ENCODE data around the gene ARHGAP8. TPM values are rescaled to one million over a fixed set of nuclear protein-coding genes. Genes with fewer than 3 reads are reported as not detected.
"Not testable (repeated sequence)": the region's sequence is repeated elsewhere in the genome, so short reads cannot be mapped to it uniquely, and the experiment has no call there.

The ARHGAP8 gene
- total RNA-seq, 2 experiments from 2014 or later = 1.1 TPM

- Mint-ChIP-seq H3K9me3 (ENCODE audit: low read depth) (peaks cover 4% of the 10 kb centered on the region), H3K36me3 (peaks cover 5% of the 10 kb centered on the region), H3K27ac (no peak overlapping the region), H3K4me1 (no peaks in the 10 kb centered on the region), H3K27me3 (no peaks in the 10 kb centered on the region), H3K4me3 (no peak overlapping the region)
- CTCF ChIA-PET = interaction anchor here (0.5 to 10.1 kb wide), 8 partner anchors 11 to 52 kb away, joined by 3 to 91 read pairs (median 6); no protein-coding TSS in a partner anchor
- ATAC-seq = no peak
- DNase-seq = no peak
Measured at GRCh38 chr22:44736581-44737405, 15.6 kb upstream of the ARHGAP8 start.

DNA sequence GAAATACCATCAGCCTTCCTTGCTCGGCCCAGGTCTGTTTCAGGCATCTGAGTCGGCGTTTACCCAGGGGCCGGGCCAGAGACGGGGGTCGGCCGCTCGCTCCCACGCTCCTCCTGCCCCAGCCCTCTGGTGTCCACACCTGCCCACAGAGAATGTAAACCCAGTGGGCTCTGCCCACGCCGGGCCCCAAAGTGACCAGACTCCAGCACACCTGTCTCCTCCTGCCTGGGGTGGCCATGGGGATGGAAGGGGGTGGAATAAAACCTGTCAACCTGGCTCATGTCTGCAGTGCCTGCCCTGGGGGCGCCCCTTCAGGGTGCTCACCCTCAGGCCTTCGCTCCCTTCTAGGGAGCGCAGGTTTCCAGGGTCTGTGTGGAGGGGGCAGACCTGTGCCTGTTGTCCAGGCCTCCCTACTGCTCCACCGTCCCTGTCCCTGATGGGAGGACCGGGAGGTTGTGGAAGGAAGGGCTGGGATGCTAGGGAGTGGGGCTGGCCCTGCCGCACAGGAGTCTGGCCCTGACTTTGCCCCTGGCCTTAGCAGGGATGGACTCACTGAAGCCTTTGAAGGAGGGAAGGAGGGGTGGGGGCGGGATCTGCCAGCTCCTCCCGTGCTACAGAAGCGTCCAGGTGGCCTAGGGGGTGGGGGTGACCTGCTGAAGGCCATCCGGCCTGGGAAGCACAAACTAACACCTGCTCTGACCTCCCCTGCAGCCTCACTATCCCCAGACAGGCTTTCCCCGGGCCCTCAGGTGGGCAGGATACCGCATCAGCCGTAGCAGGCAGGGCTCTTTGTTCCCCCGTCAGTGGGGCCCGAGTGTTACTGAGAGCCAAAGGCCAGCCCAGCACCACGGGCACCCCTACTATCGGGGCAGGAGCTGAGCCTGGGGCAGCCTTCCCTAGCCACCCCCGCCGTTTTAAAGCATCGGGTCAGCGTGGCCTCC is 14.7 kb upstream of the ARHGAP8 start:
- DNase-seq = no peak
- Mint-ChIP-seq H3K9me3 (ENCODE audit: low read depth) (peaks cover 2% of the 10 kb centered on the region), H3K36me3 (peaks cover 1% of the 10 kb centered on the region), H3K4me3 (no peak overlapping the region), H3K27ac (no peak overlapping the region), H3K4me1 (no peaks in the 10 kb centered on the region), H3K27me3 (no peaks in the 10 kb centered on the region)
- no peak for ATAC-seq
- CTCF ChIA-PET = interaction anchor here (10.1 kb wide), 1 partner anchor 39 kb away, joined by 91 read pairs; no protein-coding TSS in a partner anchor

DNA sequence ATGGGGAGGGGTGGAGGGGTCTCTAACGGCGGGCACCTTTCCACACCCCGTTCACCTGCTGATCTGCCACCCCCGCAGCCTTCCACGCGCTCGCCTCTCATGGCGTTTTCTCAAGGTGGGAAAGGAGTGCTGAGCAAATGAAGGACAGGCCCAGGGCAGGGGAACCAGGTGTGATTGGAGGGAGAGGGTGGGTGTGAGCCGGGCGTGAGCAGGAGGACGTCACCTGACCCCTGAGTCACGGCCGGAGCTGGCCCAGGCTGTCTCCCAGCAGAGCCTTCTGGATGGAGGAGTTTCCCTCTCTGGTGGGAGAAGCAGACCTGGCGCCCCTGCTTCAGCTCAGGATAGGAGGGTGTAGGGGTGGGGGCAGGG is 14.0 kb upstream of the ARHGAP8 start:
- ATAC-seq = no peak
- CTCF ChIA-PET = interaction anchor here (10.1 kb wide), 1 partner anchor 40 kb away, joined by 91 read pairs; no protein-coding TSS in a partner anchor
- H3K4me3 Mint-ChIP-seq = no peak overlapping the region

DNA sequence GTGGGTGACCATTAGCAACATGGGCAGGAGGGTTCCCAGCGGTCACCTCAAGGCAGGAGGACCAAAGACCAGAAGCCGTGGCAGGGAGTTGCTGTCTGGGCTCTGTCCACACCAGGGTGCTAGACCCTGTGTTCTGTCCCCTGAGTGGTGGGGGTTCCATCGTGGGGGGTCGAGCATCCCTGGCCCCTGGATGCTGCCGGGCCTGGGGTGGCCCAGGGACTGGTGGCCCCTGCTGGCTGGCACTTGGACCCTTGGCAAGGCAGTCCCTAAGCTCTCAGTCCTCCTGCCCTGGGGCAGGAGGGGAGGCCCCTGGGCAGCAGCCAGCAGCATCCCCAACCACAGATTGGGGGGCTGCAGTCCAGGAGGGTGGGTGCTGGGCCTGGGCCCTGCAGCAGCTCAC is 13.4 kb upstream of the ARHGAP8 start:
- Mint-ChIP-seq H3K27me3 (no peaks in the 10 kb centered on the region), H3K36me3 (no peaks in the 10 kb centered on the region), H3K4me3 (no peak overlapping the region), H3K4me1 (no peaks in the 10 kb centered on the region), H3K9me3 (ENCODE audit: low read depth) (no peaks in the 10 kb centered on the region), H3K27ac (no peak overlapping the region)
- no peak for DNase-seq
- ATAC-seq = no peak
- CTCF ChIA-PET = no interaction called here

More for the DNA sequence above, 14.0 kb upstream of the ARHGAP8 start:
- no peak for DNase-seq
- Mint-ChIP-seq H3K4me1 (no peaks in the 10 kb centered on the region), H3K27me3 (no peaks in the 10 kb centered on the region), H3K27ac (no peak overlapping the region), H3K36me3 (no peaks in the 10 kb centered on the region), H3K9me3 (ENCODE audit: low read depth) (no peaks in the 10 kb centered on the region)

DNA sequence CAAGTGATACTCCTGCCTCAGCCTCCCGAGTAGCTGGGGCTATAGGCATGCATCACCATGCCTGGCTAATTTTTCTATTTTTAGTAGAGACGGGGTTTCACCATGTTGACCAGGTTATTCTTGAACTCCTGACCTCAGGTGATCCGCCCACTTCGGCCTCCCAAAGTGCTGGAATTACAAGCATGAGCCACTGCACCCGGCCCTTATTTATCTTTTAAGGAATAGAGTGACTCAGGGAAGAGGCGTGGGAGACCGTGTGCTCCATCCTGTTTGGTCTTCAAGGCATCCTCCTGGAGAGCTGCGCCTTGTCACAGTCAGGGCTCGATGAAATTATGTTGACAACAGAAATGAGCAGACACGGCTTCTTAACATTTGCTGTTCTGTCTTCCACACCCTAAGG is 12.7 kb upstream of the ARHGAP8 start:
- not testable (repeated sequence) for ATAC-seq; H3K9me3 Mint-ChIP-seq (ENCODE audit: low read depth); DNase-seq; H3K4me1 Mint-ChIP-seq; H3K36me3 Mint-ChIP-seq; H3K27me3 Mint-ChIP-seq; H3K4me3 Mint-ChIP-seq; H3K27ac Mint-ChIP-seq
- CTCF ChIA-PET = interaction anchor here (1.3 kb wide), 1 partner anchor 42 kb away, joined by 4 read pairs; no protein-coding TSS in a partner anchor

- no peaks in the 10 kb centered on the region for H3K36me3 Mint-ChIP-seq
Measured at GRCh38 chr22:44740307-44740706, 12.1 kb upstream of the ARHGAP8 start.

GRCh38 chr22:44741929-44742328 is 10.4 kb upstream of the ARHGAP8 start:
- Mint-ChIP-seq H3K36me3 (no peaks in the 10 kb centered on the region), H3K27ac (no peak overlapping the region), H3K9me3 (ENCODE audit: low read depth) (no peaks in the 10 kb centered on the region), H3K27me3 (peaks cover 8% of the 10 kb centered on the region), H3K4me3 (no peak overlapping the region), H3K4me1 (no peaks in the 10 kb centered on the region)
- DNase-seq = no peak
- CTCF ChIA-PET = interaction anchor here (1.2 kb wide), 1 partner anchor 79 kb away, joined by 3 read pairs; no protein-coding TSS in a partner anchor
- ATAC-seq = no peak

More at GRCh38 chr22:44740307-44740706, 12.1 kb upstream of the ARHGAP8 start:
- H3K4me3 Mint-ChIP-seq = no peak overlapping the region
- ATAC-seq = no peak
- DNase-seq = no peak
- H3K4me1 Mint-ChIP-seq = no peaks in the 10 kb centered on the region
- no peak overlapping the region for H3K27ac Mint-ChIP-seq
- no peaks in the 10 kb centered on the region for H3K27me3 Mint-ChIP-seq
- no peaks in the 10 kb centered on the region for H3K9me3 Mint-ChIP-seq (ENCODE audit: low read depth)
- CTCF ChIA-PET = interaction anchor here (0.6 to 1.3 kb wide), 2 partner anchors 43 to 55 kb away, joined by 4 to 6 read pairs; no protein-coding TSS in a partner anchor

DNA sequence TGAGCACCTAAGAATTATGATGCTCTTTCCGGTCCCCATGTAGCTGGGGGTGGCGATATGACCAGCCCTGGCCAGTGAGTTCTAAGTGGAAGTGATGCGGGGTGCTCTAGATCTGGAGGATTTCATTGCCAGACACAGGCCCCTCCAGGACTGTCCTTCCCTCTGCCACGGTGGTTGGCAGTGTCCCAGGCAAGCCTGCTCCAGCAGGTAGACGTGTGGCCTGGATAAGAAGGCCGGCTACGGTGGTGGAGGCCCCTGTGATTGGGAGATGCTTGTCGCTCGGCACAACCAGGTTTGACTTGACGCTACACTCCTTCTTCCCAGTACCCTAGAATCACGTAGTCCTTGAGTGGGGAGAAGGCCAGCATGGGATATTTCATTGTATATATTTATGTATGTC is 9.1 kb upstream of the ARHGAP8 start:
- CTCF ChIA-PET = interaction anchor here (1.2 kb wide), 1 partner anchor 78 kb away, joined by 3 read pairs; no protein-coding TSS in a partner anchor
- H3K27me3 Mint-ChIP-seq = peaks cover 10% of the 10 kb centered on the region
- H3K4me3 Mint-ChIP-seq = no peak overlapping the region
- H3K27ac Mint-ChIP-seq = no peak overlapping the region
- no peak for ATAC-seq
- H3K4me1 Mint-ChIP-seq = no peaks in the 10 kb centered on the region
- H3K9me3 Mint-ChIP-seq (ENCODE audit: low read depth) = no peaks in the 10 kb centered on the region
- no peak for DNase-seq
- H3K36me3 Mint-ChIP-seq = no peaks in the 10 kb centered on the region

- Mint-ChIP-seq H3K27me3 (peaks cover 10% of the 10 kb centered on the region), H3K9me3 (ENCODE audit: low read depth) (no peaks in the 10 kb centered on the region), H3K36me3 (no peaks in the 10 kb centered on the region), H3K4me3 (no peak overlapping the region), H3K27ac (no peak overlapping the region), H3K4me1 (no peaks in the 10 kb centered on the region)
- ATAC-seq = no peak
- no peak for DNase-seq
- CTCF ChIA-PET = no interaction called here
Measured at GRCh38 chr22:44743804-44744211, 8.6 kb upstream of the ARHGAP8 start.

- DNase-seq (no peak), ATAC-seq (no peak)
- no peaks in the 10 kb centered on the region for H3K4me1 Mint-ChIP-seq
- no peak overlapping the region for H3K4me3 Mint-ChIP-seq
- no peaks in the 10 kb centered on the region for H3K36me3 Mint-ChIP-seq
- peaks cover 18% of the 10 kb centered on the region for H3K27me3 Mint-ChIP-seq
- no peaks in the 10 kb centered on the region for H3K9me3 Mint-ChIP-seq (ENCODE audit: low read depth)
- CTCF ChIA-PET = no interaction called here
- H3K27ac Mint-ChIP-seq = no peak overlapping the region
Measured at GRCh38 chr22:44745853-44746789, 6.3 kb upstream of the ARHGAP8 start.

- ATAC-seq; H3K9me3 Mint-ChIP-seq (ENCODE audit: low read depth); H3K4me1 Mint-ChIP-seq; CTCF ChIA-PET; H3K36me3 Mint-ChIP-seq; H3K4me3 Mint-ChIP-seq; DNase-seq; H3K27ac Mint-ChIP-seq: not testable (repeated sequence)
- H3K27me3 Mint-ChIP-seq = peaks cover 27% of the 10 kb centered on the region
Measured at GRCh38 chr22:44747784-44748127, 4.6 kb upstream of the ARHGAP8 start.

DNA sequence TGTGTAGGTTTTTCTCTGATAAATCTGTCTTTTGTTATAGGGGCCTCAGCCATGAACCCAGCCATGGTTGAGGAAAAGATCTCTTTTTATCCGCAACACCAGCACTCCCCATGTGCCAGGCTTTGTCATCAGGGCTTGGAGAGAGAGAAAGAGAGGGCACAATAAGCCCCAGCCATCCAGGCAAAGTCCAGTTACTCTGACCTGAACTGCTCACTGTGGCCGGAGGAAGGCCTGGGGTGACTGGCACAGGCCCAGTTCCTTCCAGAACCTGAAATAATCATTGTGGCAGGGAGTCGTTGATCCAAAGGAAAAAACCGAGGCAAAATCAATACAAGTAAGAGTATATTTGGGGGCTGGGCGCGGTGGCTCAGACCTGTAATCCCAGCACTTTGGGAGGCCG is 3.9 kb upstream of the ARHGAP8 start:
- DNase-seq (no peak), ATAC-seq (no peak)
- no peak overlapping the region for H3K4me3 Mint-ChIP-seq
- CTCF ChIA-PET = no interaction called here
- peaks cover 35% of the 10 kb centered on the region for H3K27me3 Mint-ChIP-seq
- no peaks in the 10 kb centered on the region for H3K9me3 Mint-ChIP-seq (ENCODE audit: low read depth)
- H3K4me1 Mint-ChIP-seq = no peaks in the 10 kb centered on the region
- H3K36me3 Mint-ChIP-seq = no peaks in the 10 kb centered on the region
- H3K27ac Mint-ChIP-seq = no peak overlapping the region

DNA sequence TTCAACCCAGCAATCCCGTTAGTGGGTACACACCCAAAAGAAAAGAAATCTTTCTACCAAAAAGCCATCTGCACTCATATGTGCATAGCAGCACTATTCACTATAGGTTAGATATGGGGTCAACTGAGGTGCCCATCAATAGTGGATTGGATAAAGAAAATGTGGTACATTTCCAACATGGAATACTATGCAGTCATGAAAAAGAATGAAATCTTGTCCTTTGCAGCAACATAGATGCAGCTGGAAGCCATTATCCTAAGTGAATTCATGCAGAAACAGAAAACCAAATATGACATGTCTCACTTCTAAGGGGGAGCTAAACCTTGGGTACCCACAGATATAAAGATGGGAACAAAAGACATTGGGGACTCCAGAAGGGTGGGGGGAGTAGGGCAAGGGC is 1.9 kb upstream of the ARHGAP8 start:
- ATAC-seq = no peak
- CTCF ChIA-PET = no interaction called here
- Mint-ChIP-seq H3K4me3 (no peak overlapping the region), H3K27me3 (peaks cover 54% of the 10 kb centered on the region), H3K4me1 (no peaks in the 10 kb centered on the region), H3K27ac (no peak overlapping the region), H3K9me3 (ENCODE audit: low read depth) (no peaks in the 10 kb centered on the region), H3K36me3 (no peaks in the 10 kb centered on the region)
- no peak for DNase-seq
